A673 (cell line): ENCODE measurements around the gene ACTL10. TPM values are rescaled to one million over a fixed set of nuclear protein-coding genes. Genes with fewer than 3 reads are reported as not detected.

Source experiments
- BruUV-seq: library from RNA; stranded (reverse); fragments of 400-500 nt; replicated peaks from 2 replicates; lab custom pipeline; 2021; lab: Mats Ljungman, UMichigan
- CTCF ChIA-PET: fragments of 300-600 bp; sonication (Branson Sonifier 250); formaldehyde crosslinking; loops from one replicate; lab custom pipeline; 2022; ENCODE audit warnings: antibody characterized with exemption; lab: Charles Lee
- POLR2A ChIA-PET: fragments of 300-600 bp; sonication (Branson Sonifier 250); formaldehyde crosslinking; loops from one replicate; lab custom pipeline; 2022; ENCODE audit warnings: antibody characterized with exemption; ENCODE audit not compliant: low non-redundant PET; lab: Charles Lee
- DNase-seq: peaks from one replicate; pipeline ENCODE4 v3.0.0-alpha.2; 2015; ENCODE audit warnings: low spot score
- H3K27ac ChIP-seq: fragments of 200-600 bp; sonication (generic); 2 replicates; pipeline ENCODE4 v1.5.1; 2016; ENCODE audit warnings: mixed run types, low read depth, mild to moderate bottlenecking, mixed read lengths, antibody characterized with exemption, low read length; ENCODE audit not compliant: poor library complexity, severe bottlenecking
- H3K27me3 ChIP-seq: fragments of 200-600 bp; sonication (generic); replicated peaks from 2 replicates; pipeline ENCODE4 v1.6.1; 2017; ENCODE audit warnings: mixed run types, low read depth, mild to moderate bottlenecking, mixed read lengths, antibody characterized with exemption, low read length; ENCODE audit not compliant: insufficient read depth, poor library complexity
- H3K36me3 ChIP-seq: fragments of 200-600 bp; sonication (generic); 2 replicates; pipeline ENCODE4 v1.6.1; 2016; ENCODE audit warnings: mixed run types, mild to moderate bottlenecking, mixed read lengths, antibody characterized with exemption, low read length; ENCODE audit not compliant: insufficient read depth, poor library complexity, severe bottlenecking
- H3K4me1 ChIP-seq: fragments of 200-600 bp; sonication (generic); 2 replicates; pipeline ENCODE4 v1.6.1; 2017; ENCODE audit warnings: mixed run types, mild to moderate bottlenecking, mixed read lengths, antibody characterized with exemption, low read length; ENCODE audit not compliant: insufficient read depth, poor library complexity, severe bottlenecking
- H3K4me3 ChIP-seq: fragments of 200-600 bp; sonication (generic); 2 replicates; pipeline ENCODE4 v1.5.1; 2016; ENCODE audit warnings: low read depth, mixed run types, mild to moderate bottlenecking, mixed read lengths, low read length; ENCODE audit not compliant: poor library complexity, severe bottlenecking
- H3K9me3 ChIP-seq: fragments of 200-600 bp; sonication (generic); 2 replicates; pipeline ENCODE4 v1.6.1; 2016; ENCODE audit warnings: mixed run types, low read depth, mild to moderate bottlenecking, mixed read lengths, antibody characterized with exemption, low read length; ENCODE audit not compliant: poor library complexity, severe bottlenecking
- CTCF ChIP-seq: fragments of 300-800, 200-600 bp; sonication (generic); conservative IDR thresholded peaks from 2 replicates; pipeline ENCODE4 v1.5.1; 2017; ENCODE audit warnings: low read depth, mild to moderate bottlenecking, antibody characterized with exemption, low read length, moderate library complexity, mixed read lengths
- EZH2 ChIP-seq: fragments of 200-600 bp; sonication (generic); IDR thresholded peaks from 2 replicates; pipeline ENCODE4 v1.6.1; 2017; ENCODE audit warnings: borderline replicate concordance, low read depth, mild to moderate bottlenecking, mixed read lengths, antibody characterized with exemption, low read length; ENCODE audit not compliant: poor library complexity, severe bottlenecking
- intact Hi-C: fragments of 100-400 bp; cut with micrococcal nuclease; formaldehyde crosslinking; loops from one replicate; pipeline ENCODE4 v1.10.0; 2022; ENCODE audit not compliant: unreplicated experiment
- total RNA-seq: library from RNA; stranded (reverse); gene quantifications from 2 replicates; pipeline ENCODE4 v1.2.3, GENCODE V29; 2021

ACTL10 gene
- total RNA-seq, 1 experiment from 2014 or later: 0.47 TPM

DNA sequence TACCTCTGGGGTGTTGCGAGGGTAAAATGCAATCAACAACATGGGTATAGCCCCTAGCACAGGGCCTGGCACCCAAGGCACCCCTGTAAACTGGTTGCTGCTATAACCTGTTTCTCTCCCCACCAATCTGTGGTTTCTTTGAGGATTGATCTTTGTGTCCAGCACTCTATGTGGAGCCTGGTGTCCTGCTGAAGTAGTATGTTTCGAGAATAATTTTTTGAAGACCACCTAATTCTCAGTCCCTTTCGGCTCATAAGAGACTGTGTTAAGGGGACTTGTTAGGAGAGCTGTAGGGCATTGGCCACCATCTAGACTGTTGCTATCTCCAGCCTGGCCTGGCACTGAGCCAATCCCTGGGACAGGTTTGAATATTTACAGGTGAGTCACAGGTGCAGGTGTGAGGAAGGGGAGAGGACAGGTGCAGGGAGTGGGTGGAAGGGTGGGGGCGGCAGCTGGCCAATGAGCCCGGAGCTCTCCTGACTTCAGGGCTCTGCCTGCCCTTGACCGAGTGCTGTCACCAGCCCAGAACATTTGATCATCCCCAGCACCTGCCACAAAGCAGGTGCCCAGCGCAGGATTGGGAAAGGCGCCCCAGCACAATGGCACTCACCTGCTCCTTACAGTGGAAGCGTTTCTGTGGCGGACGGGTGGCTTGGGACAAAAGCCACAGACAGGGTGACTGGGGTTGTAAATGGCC, 12.7 kb upstream of the ACTL10 start:
- TF ChIP-seq EZH2: no peak
- TF ChIP-seq CTCF: no peak
- no peak for DNase-seq
- CTCF ChIA-PET: interaction anchor here (0.6 to 1.0 kb wide), 4 partner anchors 9 to 201 kb away, joined by 3 to 11 read pairs (median 7); no protein-coding TSS in a partner anchor
- POLR2A ChIA-PET: interaction anchor here (0.6 kb wide), 1 partner anchor 9 kb away, joined by 3 read pairs; no protein-coding TSS in a partner anchor
- no peak overlapping the region for H3K27ac ChIP-seq
- no peaks in the 10 kb centered on the region for H3K9me3 ChIP-seq
- H3K4me3 ChIP-seq: no peak overlapping the region
- no peaks in the 10 kb centered on the region for H3K4me1 ChIP-seq
- no TSS peak for BruUV-seq
- H3K36me3 ChIP-seq: peaks cover 12% of the 10 kb centered on the region
- H3K27me3 ChIP-seq: no peaks in the 10 kb centered on the region
- intact Hi-C loops: loop anchor here (1.0 to 2.0 kb wide), 2 partner anchors 197 to 238 kb away; no protein-coding TSS in a partner anchor

DNA sequence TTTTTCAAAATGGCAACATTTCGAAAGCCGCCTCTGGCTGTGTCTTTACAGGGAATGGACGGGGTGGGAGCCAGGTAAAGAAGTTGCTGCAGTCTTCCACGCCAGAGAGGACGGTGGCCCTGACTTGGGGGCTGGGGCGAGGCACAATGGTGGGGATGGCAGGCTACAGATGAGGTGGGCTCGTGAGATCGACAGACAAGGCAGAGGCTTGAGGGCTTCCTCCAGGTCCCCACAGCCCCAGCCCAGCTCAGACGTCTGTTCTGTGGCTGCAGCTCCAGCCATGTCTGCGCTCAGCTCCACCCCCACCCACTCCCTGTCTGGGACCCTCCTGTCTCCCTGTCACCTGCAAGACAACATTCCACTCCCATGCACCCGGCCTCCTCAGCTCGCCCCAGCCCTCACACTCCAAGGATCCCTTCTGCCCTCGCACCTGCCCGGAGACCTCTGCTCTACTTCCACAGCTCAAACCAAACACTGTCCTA, 12.0 kb upstream of the ACTL10 start:
- H3K27ac ChIP-seq: no peak overlapping the region
- peaks cover 16% of the 10 kb centered on the region for H3K36me3 ChIP-seq
- intact Hi-C loops: no loop called here
- no peaks in the 10 kb centered on the region for H3K4me1 ChIP-seq
- no peak for DNase-seq
- no TSS peak for BruUV-seq
- POLR2A ChIA-PET: no interaction called here
- TF ChIP-seq CTCF (no peak), EZH2 (no peak)
- CTCF ChIA-PET: interaction anchor here (0.6 kb wide), 1 partner anchor 51 kb away, joined by 5 read pairs; no protein-coding TSS in a partner anchor
- no peaks in the 10 kb centered on the region for H3K27me3 ChIP-seq
- no peaks in the 10 kb centered on the region for H3K9me3 ChIP-seq
- no peak overlapping the region for H3K4me3 ChIP-seq

GRCh38 chr20:33655164-33655563, 11.6 kb upstream of the ACTL10 start:
- no peak for DNase-seq
- Histone ChIP-seq H3K4me1 (no peaks in the 10 kb centered on the region), H3K9me3 (no peaks in the 10 kb centered on the region), H3K36me3 (peaks cover 21% of the 10 kb centered on the region), H3K27ac (no peak overlapping the region), H3K27me3 (no peaks in the 10 kb centered on the region), H3K4me3 (no peak overlapping the region)
- ChIA-PET POLR2A (no interaction called here), CTCF (interaction anchor here (0.6 kb wide), 1 partner anchor 51 kb away, joined by 5 read pairs; no protein-coding TSS in a partner anchor)
- TF ChIP-seq CTCF (no peak), EZH2 (no peak)
- intact Hi-C loops: no loop called here
- no TSS peak for BruUV-seq
